HG02759 (cell line): Measurements from ENCODE around the gene ZNF507.
"Not testable (repeated sequence)": the region's sequence is repeated elsewhere in the genome, so short reads cannot be mapped to it uniquely, and the experiment has no call there.

ENCODE experiments used
- ATAC-seq: cut with Tn5 transposase; IDR thresholded peaks from one replicate; pipeline ENCODE4 v1.9.1; 2021; ENCODE audit warnings: mild to moderate bottlenecking, moderate library complexity; ENCODE audit not compliant: unreplicated experiment

Gene ZNF507

DNA sequence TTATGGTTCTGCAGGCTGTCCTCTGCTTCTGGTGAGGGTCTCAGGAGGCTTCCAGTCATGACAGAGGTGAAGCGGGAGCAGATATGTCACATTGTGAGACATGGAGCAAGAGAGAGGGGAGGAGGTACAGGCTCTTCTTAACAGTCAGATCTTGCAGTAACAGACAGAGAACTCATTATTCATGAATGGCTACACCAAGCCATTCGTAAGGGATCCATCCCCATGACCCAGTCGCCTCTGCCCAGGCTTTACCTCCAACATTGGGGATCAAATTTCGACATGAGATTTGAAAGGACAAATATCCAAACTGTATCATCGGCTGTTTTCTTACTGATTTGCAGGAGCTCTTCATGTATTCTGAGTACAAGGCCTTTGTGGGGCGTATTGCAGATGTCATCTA is 21.7 kb downstream of the ZNF507 start:
- no peak for ATAC-seq

- no peak for ATAC-seq
Observed at GRCh38 chr19:32367948-32368536, 22.6 kb downstream of the ZNF507 start.

- ATAC-seq, result no peak
Observed at GRCh38 chr19:32368787-32369186, 23.4 kb downstream of the ZNF507 start.

DNA sequence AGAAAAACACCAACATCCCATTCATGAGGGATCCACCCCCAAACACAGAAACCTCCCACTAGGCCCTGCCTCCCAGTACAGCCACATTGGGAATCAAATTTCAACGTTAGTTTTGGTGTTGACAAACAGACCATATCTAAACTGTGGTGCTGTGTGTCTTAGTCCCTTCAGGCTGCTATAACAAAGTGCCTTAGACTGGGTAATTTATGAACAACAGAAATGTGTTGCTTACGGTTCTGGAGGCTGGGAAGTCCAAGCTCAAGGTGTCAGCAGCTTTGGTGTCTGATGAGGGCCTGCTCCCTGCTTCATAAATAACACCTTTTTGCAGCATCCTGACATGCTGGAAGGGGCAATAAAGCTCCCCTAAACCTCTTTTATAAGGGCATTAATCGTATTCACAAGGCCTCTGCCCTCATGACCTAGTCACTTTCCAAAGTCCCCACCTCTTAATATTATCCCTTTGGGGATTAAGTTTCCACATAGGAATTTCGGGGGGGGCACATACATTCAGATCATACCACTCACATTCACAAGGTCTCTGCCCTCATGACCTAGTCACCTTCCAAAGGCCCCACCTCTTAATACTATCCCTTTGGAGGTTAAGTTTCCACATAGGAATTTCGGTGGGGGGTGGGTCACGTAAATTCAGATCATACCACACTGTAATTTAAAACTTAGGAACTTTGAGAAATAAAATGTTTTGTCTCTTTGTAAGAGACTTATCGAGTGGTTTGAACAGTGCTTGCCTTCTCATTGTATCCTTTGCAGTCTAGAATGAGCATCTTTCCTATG is 27.5 kb downstream of the ZNF507 start:
- ATAC-seq, result no peak

- no peak for ATAC-seq
Observed at GRCh38 chr19:32373585-32374295, 28.3 kb downstream of the ZNF507 start.

GRCh38 chr19:32374362-32374761 is 29.0 kb downstream of the ZNF507 start:
- not testable (repeated sequence) for ATAC-seq

DNA sequence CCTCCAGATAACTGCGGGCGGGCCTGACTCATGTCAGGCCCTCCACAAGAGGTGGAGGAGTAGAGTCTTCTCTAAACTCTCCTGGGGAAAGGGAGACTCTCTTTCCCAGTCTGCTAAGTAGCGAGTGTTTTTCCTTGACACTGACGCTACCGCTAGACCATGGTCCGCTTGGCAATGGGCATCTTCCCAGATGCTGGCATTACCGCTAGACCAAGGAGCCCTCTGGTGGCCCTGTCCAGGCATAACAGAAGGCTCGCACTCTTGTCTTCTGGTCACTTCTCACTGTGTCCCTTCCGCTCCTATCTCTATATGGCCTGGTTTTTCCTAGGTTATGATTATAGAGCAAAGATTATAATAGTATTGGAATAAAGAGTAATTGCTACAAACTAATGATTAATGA is 31.7 kb downstream of the ZNF507 start:
- not testable (repeated sequence) for ATAC-seq

- no peak for ATAC-seq
Observed at GRCh38 chr19:32380269-32380668, 34.9 kb downstream of the ZNF507 start.

GRCh38 chr19:32387701-32388392 is 42.4 kb downstream of the ZNF507 start:
- no peak for ATAC-seq

GRCh38 chr19:32388393-32388855 is 43.0 kb downstream of the ZNF507 start:
- no peak for ATAC-seq

GRCh38 chr19:32392901-32393300 is 47.5 kb downstream of the ZNF507 start:
- no peak for ATAC-seq

- ATAC-seq, result no peak
Observed at GRCh38 chr19:32396046-32396652, 50.7 kb downstream of the ZNF507 start.

GRCh38 chr19:32397671-32398101 is 52.3 kb downstream of the ZNF507 start:
- ATAC-seq, result no peak

- no peak for ATAC-seq
Observed at GRCh38 chr19:32401992-32402391, 56.6 kb downstream of the ZNF507 start.

- ATAC-seq, result no peak
Observed at GRCh38 chr19:32403291-32403995, 58.0 kb downstream of the ZNF507 start.

- ATAC-seq, result no peak
Observed at GRCh38 chr19:32404213-32404932, 59.0 kb downstream of the ZNF507 start.

- peak; percentile 10 for ATAC-seq
Observed at GRCh38 chr19:32404933-32405430, 59.6 kb downstream of the ZNF507 start.

DNA sequence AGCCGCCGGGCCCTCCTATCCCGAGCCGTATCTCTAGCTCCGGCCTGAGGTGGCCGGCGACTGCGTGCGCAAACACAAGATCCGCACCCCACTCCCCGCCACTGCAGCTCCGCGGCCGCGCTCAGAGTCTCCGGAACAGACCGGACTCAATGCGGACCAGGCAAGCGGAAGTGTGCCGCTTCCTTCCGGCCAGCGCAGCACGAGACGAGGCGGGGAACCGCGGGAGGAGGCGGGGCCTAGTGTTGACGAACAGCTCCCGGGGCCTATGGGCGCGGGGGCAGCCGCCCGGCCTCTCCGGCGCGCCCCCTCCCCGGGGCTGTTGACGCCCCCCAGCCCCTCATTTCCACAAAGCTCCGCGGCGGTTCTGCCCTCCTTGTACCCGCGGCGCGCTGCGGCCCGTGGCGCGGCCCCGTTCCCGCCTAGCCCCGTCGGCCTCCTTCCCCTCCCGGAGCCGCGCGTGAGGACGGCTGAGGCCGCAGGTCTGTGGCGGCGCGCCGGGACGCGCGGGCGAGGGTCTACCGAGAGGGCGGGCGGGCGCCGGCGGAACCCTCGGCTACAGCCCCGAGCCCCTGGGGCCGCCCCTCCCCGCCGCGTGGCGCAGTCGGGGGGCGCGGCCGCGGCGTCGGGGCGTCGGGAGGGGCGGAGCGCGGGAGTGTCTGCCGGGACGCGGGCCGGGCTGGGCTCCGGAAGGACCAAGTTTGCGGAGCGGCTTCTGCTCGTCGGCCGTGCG is 60.2 kb downstream of the ZNF507 start, which contains the start of gene DPY19L3:
TSS of gene DPY19L3 (plus strand) at position 340 of the 730 bp plus-strand sequence. CDS start 2,484 bp downstream, outside the sequence.
- ATAC-seq, result peak; percentile 95
